22Rv1 (cell line): ENCODE data around the gene SYTL3.

Experiments
- H3K27ac ChIP-seq: fragments of 450-650 bp; 2 replicates; pipeline ENCODE4 v1.5.1; 2017
- ZFX ChIP-seq: fragments of 450-650 bp; IDR thresholded peaks from 2 replicates; pipeline ENCODE4 v1.6.1; 2017; ENCODE audit warnings: antibody characterized with exemption, borderline replicate concordance
- TF ChIP-seq, protein P1 (sequence below): fragments of 450-650 bp; IDR thresholded peaks from 2 replicates; pipeline ENCODE4 v1.5.1; 2017; ENCODE audit warnings: mild to moderate bottlenecking

Gene SYTL3

DNA sequence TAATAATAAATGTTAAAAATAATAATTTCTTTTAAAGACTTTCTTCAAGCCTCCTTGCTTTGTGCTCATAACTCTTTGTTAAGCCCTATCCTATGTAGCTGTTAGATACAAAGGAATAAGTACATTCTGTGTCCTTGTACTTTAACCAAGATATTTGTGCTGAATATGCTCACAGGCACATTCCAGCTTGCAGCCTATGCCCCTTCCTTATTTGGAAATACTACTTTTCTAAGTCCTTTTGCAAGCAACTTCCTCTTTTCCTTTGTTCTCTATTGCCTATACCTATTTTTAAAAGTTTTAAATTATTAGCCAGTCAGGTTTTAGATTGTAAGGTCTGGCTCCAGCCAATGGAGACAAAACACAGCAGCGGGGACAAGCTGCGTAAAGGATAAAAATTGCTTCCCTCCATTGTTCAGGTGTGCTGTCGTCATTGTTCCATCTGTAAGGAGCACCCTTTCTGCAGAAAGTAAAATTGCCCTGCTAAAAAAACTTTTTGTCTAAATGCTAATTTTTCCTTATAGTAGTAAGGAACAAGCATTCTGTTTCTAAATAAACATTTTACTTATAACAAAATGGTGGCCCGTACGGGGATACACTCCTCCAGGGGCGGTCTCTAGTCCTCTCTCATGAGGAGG, 80.2 kb downstream of the SYTL3 start:
- no peak overlapping the region for H3K27ac ChIP-seq
- TF ChIP-seq, protein P1, sequence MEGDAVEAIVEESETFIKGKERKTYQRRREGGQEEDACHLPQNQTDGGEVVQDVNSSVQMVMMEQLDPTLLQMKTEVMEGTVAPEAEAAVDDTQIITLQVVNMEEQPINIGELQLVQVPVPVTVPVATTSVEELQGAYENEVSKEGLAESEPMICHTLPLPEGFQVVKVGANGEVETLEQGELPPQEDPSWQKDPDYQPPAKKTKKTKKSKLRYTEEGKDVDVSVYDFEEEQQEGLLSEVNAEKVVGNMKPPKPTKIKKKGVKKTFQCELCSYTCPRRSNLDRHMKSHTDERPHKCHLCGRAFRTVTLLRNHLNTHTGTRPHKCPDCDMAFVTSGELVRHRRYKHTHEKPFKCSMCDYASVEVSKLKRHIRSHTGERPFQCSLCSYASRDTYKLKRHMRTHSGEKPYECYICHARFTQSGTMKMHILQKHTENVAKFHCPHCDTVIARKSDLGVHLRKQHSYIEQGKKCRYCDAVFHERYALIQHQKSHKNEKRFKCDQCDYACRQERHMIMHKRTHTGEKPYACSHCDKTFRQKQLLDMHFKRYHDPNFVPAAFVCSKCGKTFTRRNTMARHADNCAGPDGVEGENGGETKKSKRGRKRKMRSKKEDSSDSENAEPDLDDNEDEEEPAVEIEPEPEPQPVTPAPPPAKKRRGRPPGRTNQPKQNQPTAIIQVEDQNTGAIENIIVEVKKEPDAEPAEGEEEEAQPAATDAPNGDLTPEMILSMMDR = no peak
- no peak for TF ChIP-seq ZFX

DNA sequence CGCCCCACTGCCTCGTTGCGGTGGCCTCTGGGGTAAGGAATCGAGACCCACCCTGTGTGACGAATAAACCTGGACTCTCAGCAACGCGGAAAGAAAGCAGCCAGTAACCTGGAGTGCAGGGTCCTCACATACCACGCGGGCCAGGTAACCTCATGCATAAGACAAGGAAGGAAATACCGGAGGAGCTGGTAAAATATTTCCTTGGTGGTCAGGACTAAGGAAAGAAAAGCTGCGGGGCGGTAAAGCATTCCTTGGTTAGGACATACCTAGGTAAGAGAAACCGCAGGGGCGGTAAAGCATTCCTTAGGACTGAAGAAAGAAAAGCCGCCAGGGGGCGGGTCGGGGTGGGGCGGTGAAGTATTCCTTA, 80.7 kb downstream of the SYTL3 start:
- H3K27ac ChIP-seq = no peak overlapping the region
- TF ChIP-seq, protein P1 = no peak
- no peak for TF ChIP-seq ZFX

DNA sequence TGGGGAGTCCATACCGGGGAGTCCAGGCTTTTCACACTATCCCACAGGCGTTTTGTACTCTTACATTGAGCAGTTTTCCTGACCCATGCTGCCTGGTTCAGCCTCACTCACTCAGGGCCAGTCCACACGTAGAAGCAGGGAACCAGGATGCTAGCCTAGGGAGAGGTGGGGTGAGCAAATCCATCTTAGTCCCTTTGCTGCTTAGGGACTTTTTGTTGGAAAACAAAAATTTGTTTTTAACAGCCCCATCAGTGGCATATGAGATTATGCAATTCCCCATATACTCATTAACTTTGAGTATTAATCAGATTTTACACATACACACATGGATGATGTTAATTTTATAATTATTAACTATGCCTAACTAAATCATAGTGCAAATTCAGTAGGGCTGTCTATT, 85.2 kb downstream of the SYTL3 start:
- no peak overlapping the region for H3K27ac ChIP-seq
- TF ChIP-seq, protein P1 = no peak
- no peak for TF ChIP-seq ZFX

DNA sequence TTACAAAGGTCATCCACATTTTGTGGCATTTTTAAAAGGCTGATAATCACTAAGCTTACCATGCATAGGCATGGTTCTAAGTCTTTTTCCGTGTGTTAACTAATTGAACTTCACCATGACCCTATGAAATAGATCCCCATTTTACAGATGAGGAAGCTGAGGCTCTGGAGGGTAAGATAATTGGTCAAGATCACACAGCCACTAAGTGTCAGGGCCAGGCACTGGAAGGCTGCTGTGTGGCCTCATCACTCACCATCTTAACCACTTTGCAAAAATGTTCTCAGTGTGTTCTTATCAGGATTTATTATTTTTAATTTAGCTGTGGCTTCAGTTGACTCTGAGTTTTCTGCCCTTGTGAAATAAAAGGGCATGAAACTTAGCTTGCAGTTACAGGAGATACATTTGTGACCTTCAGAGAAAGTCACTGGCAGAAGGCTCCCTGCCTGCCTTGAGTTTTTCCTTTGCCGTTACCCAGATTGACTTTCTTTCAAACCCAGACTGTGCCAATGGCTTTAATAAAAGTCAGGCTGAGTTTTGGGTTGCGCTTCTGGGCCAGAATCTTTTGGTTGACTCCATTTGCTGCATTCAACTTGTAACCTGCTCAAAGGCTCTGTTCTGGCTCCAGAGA, 87.3 kb downstream of the SYTL3 start:
- TF ChIP-seq, protein P1 = no peak
- no peak overlapping the region for H3K27ac ChIP-seq

DNA sequence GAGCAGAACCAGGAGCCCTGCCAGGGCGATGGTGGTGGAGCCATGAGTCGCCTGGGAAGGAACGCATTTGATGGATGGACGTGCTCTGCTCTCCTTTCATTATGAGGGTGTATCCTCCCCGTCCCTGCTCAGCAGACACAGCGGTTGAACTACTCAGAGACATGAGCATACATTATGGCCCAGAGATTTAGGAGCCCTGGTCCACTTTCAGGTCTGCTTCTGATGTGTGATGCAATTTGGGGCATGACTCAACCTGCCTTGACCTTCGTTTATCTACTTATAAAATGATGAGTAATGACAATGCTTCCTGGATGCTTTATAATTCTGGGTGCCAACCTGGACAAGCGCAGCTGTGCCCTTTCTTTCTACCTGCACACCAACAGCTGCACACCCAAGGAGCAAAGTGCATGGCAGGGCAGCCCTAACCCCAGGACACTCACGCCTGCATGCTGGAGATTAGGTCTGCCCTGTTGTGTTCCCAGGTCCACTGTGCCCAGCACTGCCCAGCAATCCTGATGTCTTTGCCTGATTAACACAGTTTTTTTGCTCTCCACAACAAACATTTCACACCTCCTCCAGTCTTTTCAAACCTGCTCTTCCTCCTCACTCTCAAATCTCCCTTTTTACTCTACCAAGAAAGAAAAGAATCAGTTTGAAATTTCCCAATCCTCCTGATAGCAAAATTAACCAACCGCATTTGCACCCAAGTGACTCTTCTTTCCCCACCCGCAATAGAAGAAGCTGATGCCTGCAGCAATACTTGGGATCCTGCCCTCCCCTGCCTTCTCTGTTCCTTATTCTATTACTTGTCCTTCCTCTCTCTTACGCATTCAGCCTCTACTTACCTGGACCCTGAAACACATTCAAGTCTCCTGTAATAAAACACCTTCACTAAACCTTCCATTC, 88.1 kb downstream of the SYTL3 start:
- H3K27ac ChIP-seq = no peak overlapping the region
- TF ChIP-seq ZFX = no peak
- TF ChIP-seq, protein P1 = no peak

DNA sequence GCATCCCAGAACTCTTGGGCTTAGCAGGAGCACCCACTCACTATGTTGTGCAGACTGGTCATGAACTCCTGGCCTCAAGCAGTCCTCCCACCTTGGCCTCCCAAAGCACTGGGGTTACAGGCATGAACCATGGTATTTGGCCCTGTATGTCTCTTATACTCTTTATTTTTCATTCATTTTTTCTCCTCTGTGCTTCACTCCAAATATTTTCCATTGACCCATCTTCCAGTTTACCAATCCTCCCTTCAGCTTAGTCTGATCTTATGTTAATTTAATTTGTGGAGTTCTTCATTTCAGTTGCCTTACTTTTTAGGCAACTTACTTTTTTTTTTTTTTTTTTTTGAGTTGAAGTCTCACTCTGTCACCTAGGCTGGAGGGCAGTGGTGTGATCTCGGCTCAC, 89.8 kb downstream of the SYTL3 start:
- TF ChIP-seq, protein P1 = no peak
- no peak for TF ChIP-seq ZFX
- H3K27ac ChIP-seq = no peak overlapping the region

DNA sequence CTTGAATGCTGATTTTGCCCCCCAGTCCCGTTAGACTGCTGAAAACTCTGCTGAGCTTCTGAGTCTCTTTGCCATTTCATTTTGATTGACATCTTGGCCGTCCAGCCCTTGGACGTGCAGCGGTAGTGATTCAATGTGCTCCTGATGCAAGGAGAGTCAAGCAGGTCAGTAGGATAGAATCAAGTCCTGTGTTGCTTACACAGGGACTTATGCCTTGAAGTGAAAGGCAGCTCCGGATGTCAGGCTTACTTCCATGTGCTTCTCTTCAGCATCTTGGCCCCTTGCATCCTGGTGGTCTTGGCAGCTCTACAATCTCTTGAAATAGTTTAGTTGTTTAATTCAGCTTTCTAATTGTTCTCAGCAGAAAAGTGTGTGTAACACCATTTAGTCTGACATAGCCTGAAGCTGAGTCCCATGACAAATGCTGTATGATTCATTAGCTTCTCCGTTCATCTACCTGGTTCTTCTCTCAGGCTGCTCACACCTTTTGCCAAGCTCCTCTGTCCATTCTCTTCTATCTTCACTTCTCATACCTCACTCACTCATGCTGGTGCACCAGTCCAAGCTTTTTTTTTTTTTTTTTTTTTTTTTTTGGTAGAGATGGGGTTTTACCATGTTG, 93.3 kb downstream of the SYTL3 start:
- H3K27ac ChIP-seq = no peak overlapping the region

More for the DNA sequence above, 93.3 kb downstream of the SYTL3 start:
- TF ChIP-seq, protein P1 = no peak
